ENCODE measurements around the gene ARRB1.

Gene ARRB1

GRCh38 chr11:75242722-75243600 is 108.5 kb downstream of the ARRB1 start:
- no peaks in the 10 kb centered on the region for H3K36me3 ChIP-seq (ENCODE audit: control insufficient read depth in 2 of 2, insufficient read depth in 1 of 2, low read length in 2 of 2)
- no peaks in the 10 kb centered on the region for H3K9me3 ChIP-seq (ENCODE audit: control insufficient read depth, insufficient read depth, low read depth, low read length)
- TF ChIP-seq ZNF692 (tag by site-specific recombination; IDR thresholded peaks at IDR 0.05) (no peak), ZIC2 (tag by site-specific recombination; IDR thresholded peaks at IDR 0.05) (no peak), ZNF202 (tag by site-specific recombination; IDR thresholded peaks at IDR 0.05; ENCODE audit: borderline replicate concordance) (no peak), ZNF513 (tag by site-specific recombination; IDR thresholded peaks at IDR 0.05) (no peak), YY2 (tag by site-specific recombination; IDR thresholded peaks at IDR 0.05) (no peak), ZNF629 (tag by site-specific recombination; IDR thresholded peaks at IDR 0.05) (no peak), ZNF530 (tag by site-specific recombination; IDR thresholded peaks at IDR 0.05; ENCODE audit: low read depth) (no peak), ZNF433 (tag by site-specific recombination; IDR thresholded peaks at IDR 0.05; ENCODE audit: low read depth) (no peak), ZBTB44 (tag by site-specific recombination; IDR thresholded peaks at IDR 0.05) (no peak), GLI4 (tag by site-specific recombination; IDR thresholded peaks at IDR 0.05) (no peak), ZEB2 (tag by site-specific recombination; IDR thresholded peaks at IDR 0.05) (no peak), ZNF266 (tag by site-specific recombination; IDR thresholded peaks at IDR 0.05; ENCODE audit: low read depth) (no peak), GLI2 (tag by site-specific recombination; IDR thresholded peaks at IDR 0.05; ENCODE audit: borderline replicate concordance, low read depth) (no peak), SALL2 (tag by site-specific recombination; IDR thresholded peaks at IDR 0.05; ENCODE audit: borderline replicate concordance) (no peak), KLF1 (tag by site-specific recombination; IDR thresholded peaks at IDR 0.05) (no peak)
- POLR2A ChIA-PET, result interaction anchor here (1.6 kb wide), 1 partner anchor 750 kb away, joined by 4 read pairs; the partner anchor contains the start of gene LIPT2
- H3K27ac ChIP-seq (ENCODE audit: extremely low read depth, low read depth, low read length), result no peak overlapping the region
- CTCF ChIA-PET, result interaction anchor here (0.6 to 5.4 kb wide), 22 partner anchors 8 to 314 kb away, joined by 3 to 59 read pairs (median 5); partner anchors contain the start of gene SLCO2B1
- H3K4me3 ChIP-seq (ENCODE audit: low read depth, low read length), result no peak overlapping the region
- H3K4me1 ChIP-seq (ENCODE audit: control insufficient read depth, insufficient read depth, low read length), result no peaks in the 10 kb centered on the region

GRCh38 chr11:75241906-75242644 is 109.4 kb downstream of the ARRB1 start:
- H3K4me3 ChIP-seq (ENCODE audit: low read depth, low read length), result peak overlapping the region; percentile 49
- POLR2A ChIA-PET, result interaction anchor here (0.6 to 1.6 kb wide), 2 partner anchors 85 to 749 kb away, joined by 4 read pairs; partner anchors contain the start of gene LIPT2

More at GRCh38 chr11:75241906-75242644, 109.4 kb downstream of the ARRB1 start:
- peak; percentile 43 for TF ChIP-seq ZBTB26 (tag by site-specific recombination; optimal IDR thresholded peaks at IDR 0.05)
- TF ChIP-seq ZNF335 (tag by site-specific recombination; conservative IDR thresholded peaks at IDR 0.05), result 0 out of 2 replicates have a peak, but pooled peaks have one; percentile 16
- TF ChIP-seq ZNF660 (tag by site-specific recombination; IDR thresholded peaks at IDR 0.05), result 0 out of 2 replicates have a peak, but pooled peaks have one; percentile 7
- TF ChIP-seq ZNF560 (tag by site-specific recombination; IDR thresholded peaks at IDR 0.05; ENCODE audit: borderline replicate concordance), result 0 out of 2 replicates have a peak, but pooled peaks have one; percentile 15
- TF ChIP-seq ZBTB8A (tag by site-specific recombination; IDR thresholded peaks at IDR 0.05), result peak; percentile 41
- no peak for TF ChIP-seq HOXA7 (CRISPR knock-in tag; IDR thresholded peaks at IDR 0.05; ENCODE audit: borderline replicate concordance)
- TF ChIP-seq ZNF133 (tag by site-specific recombination; IDR thresholded peaks at IDR 0.05), result no peak
- CTCF ChIA-PET, result interaction anchor here (0.7 to 5.4 kb wide), 30 partner anchors 9 to 989 kb away, joined by 3 to 59 read pairs (median 4); partner anchors contain the start of gene SLCO2B1
- Histone ChIP-seq H3K4me1 (ENCODE audit: control insufficient read depth, insufficient read depth, low read length) (no peaks in the 10 kb centered on the region), H3K27ac (ENCODE audit: extremely low read depth, low read depth, low read length) (no peak overlapping the region), H3K9me3 (ENCODE audit: control insufficient read depth, insufficient read depth, low read depth, low read length) (no peaks in the 10 kb centered on the region), H3K36me3 (ENCODE audit: control insufficient read depth in 2 of 2, insufficient read depth in 1 of 2, low read length in 2 of 2) (no peaks in the 10 kb centered on the region)
